CD4-positive, alpha-beta T cell treated with Interleukin-6 for 4 hours (primary cell): ENCODE measurements around the gene CCDC110.
A peak's percentile ranks its signal among the peaks of the same experiment; 100 is the strongest.
"Not testable (repeated sequence)": the region's sequence is repeated elsewhere in the genome, so short reads cannot be mapped to it uniquely, and the experiment has no call there.

ENCODE experiments used
- DNase-seq: peaks from one replicate; pipeline ENCODE4 v3.0.0-alpha.2; 2020; ENCODE audit warnings: mixed read lengths

The CCDC110 gene

DNA sequence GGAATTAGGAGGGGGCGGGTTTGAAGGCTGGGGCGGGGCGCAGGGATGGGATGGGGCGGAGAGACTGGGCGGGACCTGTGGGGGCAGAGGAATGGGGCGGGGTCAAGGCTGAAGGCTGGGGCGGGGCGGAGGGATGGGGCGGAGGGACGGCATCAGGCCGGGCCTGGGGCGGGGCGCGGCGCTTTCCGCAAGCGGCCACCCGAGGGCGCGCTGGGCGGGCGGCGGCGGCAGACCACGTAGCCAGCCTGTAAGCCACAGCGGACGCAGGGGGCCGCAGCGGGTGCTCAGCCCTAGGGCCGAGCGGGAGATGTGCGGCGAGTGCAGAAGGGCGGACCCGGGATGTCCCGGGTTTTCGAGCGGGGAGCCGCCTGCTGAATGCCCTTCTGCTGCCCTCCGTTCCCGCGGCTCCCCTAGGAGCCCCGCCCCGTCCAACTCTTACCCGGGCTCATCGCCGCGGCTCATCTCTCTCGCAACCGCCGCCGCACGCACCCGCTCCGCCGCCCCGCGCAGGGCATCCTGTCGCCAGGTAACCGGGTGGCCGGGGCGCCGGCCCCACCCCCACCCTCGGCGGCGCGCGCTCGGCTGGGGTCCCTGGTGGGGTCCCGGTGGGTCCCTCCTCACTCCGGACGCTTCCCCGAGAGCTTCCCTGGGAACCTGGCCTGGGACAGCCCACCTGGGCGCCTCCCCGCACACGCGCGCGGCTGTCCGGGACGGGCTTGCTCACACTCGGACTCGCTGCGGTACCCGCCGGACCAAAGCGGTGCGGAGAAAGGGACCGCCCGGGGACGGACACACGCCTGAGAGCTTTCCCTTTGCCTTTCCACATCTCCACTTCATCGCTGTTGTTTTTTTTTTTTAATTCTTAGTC lies at the start of gene CCDC110:
TSS of gene CCDC110 (minus strand) at position 499 of the 868 bp plus-strand sequence. CDS start at position 449, 50 bp downstream.
- DNase-seq, result peak; percentile 95

DNA sequence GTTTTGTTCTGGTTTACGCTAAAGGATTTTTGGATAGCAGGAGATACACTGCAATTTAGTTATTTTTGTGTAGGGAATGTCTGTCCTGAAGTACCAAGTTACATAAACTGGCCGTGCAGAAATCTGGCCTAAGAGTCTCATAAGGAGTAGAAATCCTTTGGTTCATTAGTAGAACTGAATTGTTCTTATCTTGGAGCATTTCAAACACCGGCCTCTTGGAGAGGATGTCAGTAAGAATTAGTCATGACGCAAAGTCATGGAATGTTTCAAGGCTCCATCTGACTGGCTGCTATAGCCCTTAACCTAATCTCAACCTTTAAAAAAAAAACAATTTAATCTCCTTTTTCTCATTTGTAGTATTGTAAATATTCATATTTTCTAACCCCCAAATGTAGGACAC lies 48.6 kb upstream of the CCDC110 start:
- no peak for DNase-seq

DNA sequence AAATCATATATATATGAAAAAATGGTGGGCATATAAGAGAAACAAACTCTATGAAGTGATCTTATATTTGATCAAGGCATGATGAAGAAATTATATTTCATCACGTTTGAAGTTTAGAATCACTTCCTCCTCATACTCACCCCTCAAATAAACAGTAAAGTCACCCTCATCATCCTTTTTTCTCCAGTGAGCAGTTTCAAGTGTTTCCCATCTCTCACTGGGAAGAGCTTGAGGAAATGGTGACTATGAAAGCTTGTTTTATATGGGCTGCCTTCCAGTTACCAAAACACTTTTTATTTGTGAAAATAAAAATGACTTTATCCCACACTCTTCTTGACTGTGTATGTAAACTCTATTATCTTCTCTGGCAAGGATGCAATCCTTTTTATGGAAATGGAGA lies 47.0 kb upstream of the CCDC110 start:
- no peak for DNase-seq

DNA sequence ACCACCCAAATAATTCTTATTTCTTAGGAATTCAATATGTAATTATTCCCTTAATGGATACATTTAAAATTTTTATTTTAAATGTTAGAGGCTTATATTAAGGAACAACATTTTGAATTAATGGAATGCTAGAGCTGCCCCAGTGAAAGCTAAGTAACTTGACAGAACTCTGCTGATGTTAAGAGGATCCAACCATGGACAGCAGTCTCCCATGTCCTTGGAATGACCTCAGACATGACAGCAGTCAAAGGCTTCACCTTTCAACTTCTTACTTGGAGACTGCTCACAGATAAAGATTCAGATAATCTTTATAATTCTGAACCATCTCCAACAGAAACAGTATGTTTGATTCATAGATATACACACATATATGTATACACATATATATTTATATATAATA lies 46.5 kb upstream of the CCDC110 start:
- no peak for DNase-seq

DNA sequence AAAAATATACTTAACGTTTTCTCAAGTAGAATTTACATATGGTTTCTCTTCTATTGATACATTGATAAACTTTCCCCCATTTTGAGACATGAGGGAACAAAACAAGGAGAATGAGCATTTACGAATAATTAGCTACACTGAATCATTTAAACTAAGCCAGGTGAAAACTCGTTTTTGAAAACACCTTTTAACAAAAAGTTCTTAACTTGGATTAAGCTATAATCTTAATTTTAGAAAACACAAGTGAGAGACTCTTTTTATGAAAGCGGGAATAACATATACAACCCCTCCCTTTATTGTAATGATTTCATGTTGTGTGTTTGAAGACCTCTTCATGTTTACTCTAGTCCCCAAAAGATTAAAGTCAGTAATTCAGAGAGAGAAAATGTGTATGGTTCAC lies 43.7 kb upstream of the CCDC110 start:
- DNase-seq, result no peak

DNA sequence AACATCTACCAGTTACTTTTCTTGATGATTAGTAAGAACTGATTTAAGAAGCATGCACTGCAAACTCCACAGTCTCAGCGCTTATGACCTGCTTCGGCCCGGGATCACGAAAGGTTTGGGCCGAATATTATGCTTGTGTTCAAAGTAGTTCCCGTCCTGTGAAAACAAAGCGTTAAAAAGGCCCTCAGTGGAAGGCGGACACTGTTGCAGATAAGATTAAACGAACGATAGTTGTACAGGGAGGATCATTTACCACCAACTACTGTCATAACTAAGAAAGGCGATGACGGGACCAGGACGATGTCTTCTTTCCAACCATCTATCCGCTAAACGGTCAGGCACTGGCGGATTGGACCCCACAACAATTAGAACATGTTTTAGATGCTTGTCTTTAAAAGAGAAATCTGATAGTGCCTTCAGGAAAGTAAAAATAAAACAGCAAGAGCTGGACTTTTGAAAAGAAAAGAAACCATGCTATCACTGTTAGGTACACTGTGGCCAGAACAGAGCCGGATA lies 42.7 kb upstream of the CCDC110 start:
- no peak for DNase-seq

DNA sequence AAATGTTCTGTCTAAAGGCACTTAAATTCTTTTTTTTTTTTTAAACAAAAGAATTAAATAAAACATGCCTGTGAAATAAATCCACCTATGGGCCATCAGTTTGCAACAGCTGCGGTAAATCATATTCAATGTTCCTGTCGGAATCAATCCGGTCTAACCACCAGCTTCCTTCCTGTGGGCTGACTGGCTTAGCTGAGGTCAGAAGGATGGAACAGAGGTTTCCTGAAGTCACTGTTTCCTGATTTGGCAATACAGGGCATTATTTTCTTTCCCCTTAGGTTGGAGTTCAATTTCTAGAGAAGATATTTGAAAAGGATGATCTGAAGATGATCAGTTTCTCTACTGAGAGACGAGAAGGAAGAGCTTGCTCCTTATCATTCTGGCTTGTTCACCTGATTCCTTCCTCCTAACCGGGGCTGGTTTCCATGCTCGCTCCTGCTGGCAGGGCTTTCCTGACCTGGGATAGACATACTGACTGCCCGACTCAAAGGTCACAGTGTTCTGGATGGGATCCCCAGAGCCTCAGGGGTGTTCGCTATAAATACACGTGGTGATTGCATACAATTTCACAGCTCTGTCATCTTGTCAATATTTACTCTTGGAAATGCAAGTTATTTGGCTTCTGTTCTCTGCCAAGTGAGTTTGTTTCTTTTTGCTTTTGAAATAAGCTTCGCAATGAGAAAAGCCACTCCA lies 42.1 kb upstream of the CCDC110 start:
- DNase-seq, result no peak

DNA sequence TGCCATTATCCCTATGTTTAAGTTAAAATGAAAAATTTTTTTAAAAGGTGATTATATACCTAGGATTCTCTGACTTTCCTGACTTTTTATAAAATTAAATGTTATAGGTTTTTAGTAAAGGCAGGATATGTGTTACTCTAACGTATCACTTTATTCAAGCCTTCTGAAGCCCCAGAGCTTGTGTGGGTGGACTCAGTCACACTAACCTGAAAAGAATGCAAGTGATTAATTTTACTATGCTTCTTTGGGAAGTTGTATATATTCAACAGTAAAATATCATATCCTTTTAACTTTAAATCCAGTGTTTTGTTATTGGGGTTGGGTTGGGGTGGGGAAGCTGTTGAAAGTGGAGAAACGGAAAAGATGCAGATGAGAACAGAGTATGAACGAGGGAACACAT lies 41.0 kb upstream of the CCDC110 start:
- DNase-seq, result no peak

DNA sequence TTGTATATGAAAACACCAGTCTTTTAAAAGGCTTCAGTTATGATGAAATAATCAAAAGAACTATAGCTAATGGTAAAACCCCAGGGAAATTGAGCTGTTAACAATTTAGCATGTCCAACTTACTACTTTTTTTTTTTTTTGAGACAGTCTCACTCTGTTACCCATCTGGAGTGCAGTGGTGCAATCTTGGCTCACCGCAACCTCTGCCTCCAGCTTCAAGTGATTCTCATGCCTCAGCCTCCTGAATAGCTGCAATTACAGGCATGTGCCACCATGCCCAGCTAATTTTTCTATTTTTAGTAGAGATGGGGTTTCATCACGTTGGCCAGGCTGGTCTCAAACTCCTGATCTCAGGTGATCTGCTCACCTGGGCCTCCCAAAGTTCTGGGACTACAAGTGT lies 39.7 kb upstream of the CCDC110 start:
- not testable (repeated sequence) for DNase-seq

DNA sequence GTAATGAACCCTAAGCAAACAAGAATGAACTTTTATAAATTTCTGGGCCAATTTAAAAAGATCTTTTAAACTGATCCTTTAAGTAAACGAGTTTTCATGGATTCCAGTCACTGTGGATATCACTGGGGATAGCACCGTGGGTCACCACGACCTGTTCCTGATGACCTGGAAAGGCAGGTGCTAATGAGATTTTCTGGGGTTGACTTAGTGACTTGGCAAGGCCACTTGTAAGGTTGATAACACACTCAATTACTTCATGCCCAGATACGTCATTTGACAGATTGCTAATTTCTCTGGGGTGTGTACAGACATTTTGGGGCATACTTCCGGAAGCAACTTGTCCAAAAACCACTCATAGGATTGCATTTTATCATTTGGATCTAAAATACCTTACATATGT lies 39.3 kb upstream of the CCDC110 start:
- no peak for DNase-seq

DNA sequence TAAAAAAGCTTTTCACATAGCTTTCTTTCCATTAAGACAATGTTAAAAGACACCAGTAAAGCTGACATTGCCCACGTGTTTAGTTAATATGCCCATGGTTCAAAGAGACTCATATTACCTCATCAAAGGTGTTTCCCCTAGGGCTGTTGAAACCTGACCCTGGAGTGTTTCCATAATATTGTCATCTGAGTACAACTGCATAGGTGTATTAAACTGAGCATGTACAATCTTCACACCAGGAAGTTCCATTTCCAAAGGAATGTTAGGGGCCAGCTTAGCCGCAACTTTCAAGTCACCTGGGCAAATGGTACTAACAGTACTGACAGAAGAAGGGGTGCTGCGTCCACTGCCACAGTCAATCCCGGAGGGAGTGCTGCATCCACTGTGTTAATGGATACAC lies 36.6 kb upstream of the CCDC110 start:
- DNase-seq, result no peak

DNA sequence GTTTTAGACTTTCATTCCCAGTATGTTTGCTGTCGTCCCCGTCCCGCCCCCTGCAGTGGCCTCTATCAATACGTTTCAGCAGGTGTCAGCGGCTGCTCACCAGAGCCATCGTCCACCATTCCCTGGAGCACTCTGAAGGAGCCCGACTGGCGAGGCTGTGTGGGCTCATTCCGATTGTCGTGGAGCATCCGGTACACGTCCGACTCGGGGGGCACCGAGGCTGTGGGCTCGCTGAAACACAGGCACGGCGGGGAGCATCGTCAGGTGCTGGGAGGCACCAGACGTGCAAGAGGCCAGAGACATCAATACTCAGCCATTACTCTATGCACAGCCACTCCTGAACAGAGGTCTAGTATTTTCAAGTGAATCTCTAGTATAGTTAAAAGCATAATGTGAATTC lies 34.9 kb upstream of the CCDC110 start:
- DNase-seq, result no peak

DNA sequence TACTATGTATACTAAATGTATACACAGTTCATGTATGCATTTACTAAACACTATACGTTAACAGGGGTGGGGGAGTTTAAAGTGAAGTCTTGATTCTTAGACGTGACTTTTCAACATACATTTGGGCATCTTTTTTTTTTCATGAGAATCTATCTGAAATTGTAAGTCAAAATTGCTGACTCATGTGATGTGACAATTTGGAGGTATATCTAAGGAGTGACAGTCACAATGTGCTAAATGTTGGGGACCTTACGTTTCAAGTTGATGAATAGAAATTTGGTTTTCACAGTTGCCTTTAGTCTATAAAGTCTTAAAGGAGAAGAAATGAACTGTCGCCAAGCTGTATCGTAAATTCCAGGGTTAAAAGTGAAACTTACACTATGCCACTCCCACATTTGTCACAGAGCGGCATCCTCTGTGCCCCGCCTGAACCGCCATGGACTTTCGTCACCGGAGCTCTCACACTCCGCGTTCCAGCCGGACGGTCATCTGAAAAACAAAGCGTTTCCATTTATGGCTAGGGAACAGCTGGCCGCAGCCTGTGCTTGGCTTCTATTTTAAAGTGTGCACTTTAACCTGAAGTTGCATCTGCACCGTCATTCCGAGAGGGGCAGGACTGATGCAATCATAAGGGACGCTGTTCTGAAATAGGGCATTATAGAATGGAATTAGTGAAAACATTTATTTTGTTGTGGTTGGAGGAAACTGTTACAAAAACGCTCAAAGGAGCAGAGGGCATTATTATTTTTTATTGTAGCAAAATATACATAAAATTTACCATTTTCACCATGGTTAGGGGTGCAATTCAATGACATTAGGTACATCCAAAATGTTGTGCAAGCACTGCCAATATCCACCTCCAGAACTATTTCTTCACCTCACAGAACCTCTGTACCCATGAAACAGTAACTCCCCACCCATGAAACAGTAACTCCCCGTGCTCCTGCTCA lies 32.8 kb upstream of the CCDC110 start:
- DNase-seq, result no peak

DNA sequence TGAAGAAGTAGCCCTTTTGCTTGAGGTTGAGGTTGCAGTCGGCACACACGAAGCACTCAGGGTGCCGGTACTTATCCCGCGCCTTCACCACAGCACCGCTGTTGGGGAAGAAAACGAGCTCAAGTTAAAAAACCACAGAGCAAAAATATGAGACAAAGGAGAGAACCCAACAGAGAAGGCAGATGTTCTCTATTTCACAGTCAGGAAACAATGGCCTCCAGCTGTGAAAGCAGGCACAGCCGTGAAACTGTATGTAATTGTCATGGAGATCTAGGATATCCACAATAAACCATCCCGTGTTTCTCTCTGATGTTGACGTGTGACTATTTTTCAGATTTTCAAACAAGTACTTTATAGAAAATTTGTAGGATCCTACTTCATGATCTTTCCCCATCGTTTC lies 30.9 kb upstream of the CCDC110 start:
- no peak for DNase-seq

DNA sequence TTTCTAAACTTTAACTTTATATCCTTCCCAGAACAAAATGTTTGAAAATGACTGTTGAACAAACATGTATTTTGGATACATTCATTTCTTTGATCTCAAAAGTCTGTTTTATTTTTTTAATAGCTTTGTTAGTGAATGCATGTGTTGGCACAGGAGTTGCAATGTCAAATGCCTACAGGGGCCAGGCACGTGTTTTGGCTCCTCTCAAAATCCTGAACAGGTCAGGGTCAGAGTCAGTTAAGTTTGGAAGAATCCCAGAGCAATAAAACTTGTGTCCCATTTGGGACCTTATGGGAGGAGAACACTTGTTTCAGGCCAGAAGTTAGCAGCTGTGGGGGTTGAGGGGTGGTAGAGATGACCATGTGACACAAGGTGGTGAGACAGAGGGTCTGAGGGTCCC lies 29.0 kb upstream of the CCDC110 start:
- no peak for DNase-seq

DNA sequence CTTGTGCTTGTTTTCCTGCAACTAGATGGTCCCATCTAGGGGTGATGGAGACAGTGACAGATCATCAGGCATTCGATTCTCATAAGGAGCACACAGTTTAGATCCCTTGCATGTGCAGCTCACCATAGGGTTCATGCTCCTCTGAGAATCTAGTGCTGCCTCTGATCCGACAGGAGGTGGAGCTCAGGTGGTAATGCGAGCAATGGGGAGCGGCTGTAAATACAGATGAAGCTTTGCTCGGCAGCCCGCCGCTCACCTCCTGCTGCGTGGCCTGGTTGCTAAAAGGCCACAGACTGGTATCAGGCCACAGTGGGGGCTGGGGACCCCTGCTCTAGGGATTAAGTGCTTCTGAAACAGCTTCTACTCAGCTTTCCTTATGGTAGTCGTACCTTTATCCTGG lies 28.5 kb upstream of the CCDC110 start:
- no peak for DNase-seq

DNA sequence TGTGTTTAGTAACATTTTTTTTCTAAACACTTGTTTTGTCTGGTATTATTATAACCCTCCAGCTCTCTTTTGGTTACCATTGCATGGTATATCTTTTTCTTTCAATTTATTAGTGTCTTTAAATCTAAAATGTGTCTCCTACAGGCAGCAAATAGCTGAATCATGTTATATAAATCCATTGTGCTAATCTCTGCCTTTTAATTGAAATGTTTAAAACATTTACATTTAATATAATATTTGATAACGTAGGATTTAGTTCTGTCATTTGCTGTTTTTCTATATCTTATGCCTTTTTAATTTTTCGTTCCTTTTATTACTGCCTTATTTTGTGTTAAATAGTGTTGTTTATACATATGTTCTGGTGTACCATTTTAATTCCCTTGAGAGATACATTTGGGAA lies 17.1 kb upstream of the CCDC110 start:
- no peak for DNase-seq

DNA sequence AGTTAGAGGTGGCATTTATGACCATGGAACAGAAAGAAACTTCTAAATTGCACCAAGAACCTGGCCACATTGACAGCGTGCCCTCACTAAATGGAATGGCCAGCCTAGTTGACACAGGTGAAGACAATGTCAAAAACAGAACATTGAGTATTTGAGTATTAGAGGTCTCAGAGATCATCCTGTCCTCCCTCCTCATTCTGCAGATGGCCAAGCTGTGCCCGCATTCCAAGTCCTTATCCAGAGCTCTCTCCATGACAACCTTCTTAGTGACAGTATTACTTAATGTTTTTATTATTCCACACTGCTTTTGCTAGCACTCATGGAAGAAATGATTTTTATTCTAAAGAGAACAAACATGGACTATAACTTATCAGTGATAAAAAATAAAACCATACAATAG lies 9.9 kb upstream of the CCDC110 start:
- DNase-seq, result no peak

DNA sequence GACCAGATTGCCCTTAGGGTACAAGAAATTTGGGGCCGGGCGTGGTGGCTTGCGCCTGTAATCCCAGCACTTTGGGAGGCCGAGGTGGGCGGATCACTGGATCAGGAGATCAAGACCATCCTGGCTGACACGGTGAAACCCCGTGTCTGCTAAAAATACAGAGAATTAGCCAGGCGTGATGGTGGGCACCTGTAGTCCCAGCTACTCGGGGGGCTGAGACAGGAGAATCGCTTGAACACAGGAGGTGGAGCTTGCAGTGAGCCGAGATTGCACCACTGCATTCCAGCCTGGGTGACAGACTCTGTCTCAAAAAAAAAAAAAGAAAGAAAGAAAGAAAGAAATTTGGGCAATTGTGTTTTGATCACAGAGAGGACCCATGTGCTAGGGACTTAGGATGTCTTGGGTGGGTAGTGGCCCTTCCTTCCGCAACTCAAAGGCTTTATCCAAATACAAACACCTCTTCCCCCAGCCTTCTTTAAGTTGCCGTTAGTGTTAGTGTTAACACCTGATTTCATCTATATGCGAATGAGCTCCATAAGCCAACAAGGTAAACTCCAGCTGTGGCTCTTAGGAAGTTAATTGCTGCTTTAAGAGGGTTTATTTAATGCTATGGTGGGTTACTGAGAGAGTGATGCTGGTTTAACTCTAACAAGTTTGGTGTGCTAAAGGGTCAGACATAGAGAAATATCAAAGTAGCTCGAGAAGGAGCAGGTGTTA lies 8.6 kb upstream of the CCDC110 start:
- no peak for DNase-seq

DNA sequence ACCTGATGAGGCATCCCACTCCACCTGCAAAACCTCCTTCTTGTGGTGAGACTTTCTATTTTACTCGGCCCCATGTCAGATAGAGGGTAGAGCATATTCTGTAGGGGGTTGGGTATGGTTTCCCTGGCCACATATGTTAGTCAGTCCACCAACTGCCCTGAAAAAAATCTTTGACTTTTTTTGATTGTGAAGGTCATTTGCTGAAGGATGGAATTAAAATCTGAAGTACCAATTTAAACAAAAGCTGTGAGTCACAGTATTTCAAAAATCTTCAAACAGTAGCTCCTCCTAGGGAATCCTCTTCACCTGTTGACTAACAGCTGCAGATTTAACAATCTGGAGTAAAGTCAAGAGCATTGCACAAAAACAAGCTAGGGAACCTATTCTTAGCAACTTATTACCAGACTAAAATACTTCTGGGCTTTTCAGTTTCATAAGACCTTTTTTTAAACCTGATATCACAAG lies 8.0 kb upstream of the CCDC110 start:
- no peak for DNase-seq

DNA sequence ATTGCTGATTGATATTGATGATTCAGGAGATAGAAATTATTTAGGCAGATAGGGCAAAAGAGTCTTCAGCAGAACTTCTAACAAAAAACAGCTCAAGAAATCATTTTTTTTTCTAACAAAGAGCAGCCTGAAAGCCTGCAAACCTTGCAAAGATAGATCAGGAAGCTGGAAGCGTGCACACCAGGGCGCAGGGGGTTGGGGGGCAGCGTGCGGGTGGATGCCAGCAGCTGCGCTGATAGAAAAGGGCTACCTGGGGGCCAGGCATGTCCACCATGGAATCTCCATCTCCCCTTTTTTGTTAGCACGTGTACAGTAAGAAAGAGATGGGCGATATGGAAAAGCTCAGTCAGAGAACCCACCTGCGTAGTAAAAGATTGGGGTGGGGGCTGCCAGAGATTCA lies 1.7 kb upstream of the CCDC110 start:
- no peak for DNase-seq

DNA sequence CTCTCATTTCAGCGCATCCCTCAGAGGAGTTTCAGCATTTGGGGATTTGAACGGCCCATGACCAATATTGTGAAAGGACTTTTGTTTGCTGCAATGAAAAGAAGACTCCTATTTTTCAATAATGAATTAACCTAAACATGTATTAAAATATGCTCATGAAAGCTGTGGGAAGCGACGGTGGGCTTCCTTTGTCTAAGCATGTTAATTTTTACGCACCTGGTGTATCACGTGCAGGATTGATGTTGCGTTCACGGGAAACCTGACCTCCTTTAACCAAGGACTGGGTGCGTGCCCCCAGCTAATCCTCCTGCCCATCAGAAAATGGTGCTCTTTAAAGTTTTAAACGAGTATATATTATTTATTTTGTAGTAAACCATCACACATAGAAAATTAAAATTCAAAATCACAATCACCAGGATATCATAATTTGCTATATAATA lies 590 bp upstream of the CCDC110 start:
- DNase-seq, result no peak
